ENCODE data around the gene FOXR1.
A peak's percentile ranks its signal among the peaks of the same experiment; 100 is the strongest.
"Not testable (repeated sequence)": the region's sequence is repeated elsewhere in the genome, so short reads cannot be mapped to it uniquely, and the experiment has no call there.

FOXR1 gene

DNA sequence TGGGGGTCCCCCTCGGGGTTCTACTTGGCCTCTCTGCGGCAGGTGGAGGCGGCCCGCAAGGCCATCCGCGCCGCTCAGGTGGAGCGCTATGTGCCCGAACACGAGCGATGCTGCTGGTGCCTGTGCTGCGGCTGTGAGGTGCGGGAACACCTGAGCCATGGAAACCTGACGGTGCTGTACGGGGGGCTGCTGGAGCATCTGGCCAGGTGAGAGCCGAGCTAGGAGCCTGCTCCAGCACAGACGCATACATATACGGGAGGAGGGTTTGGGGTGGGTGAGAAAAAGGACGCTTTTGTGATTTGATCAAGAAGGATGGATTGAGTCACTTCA lies 26.8 kb downstream of the FOXR1 start:
- DNase-seq = no peak

DNA sequence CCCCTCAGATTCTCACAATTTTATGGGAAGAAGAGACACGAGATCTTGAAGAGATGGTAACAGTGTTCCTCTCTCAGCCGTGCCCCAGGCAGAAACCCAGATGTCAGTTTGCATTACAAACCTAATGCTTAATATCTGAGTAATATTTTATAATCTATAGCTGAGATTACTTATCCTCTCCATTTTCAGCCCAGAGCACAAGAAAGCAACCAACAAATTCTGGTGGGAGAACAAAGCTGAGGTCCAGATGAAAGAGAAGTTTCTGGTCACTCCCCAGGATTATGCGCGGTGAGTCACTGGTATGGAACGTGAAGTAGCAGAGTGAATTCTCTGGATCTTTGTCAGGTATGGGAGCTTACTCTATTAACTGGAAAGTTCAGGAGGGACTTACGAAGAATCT lies 27.3 kb downstream of the FOXR1 start:
- DNase-seq = peak; percentile 31

DNA sequence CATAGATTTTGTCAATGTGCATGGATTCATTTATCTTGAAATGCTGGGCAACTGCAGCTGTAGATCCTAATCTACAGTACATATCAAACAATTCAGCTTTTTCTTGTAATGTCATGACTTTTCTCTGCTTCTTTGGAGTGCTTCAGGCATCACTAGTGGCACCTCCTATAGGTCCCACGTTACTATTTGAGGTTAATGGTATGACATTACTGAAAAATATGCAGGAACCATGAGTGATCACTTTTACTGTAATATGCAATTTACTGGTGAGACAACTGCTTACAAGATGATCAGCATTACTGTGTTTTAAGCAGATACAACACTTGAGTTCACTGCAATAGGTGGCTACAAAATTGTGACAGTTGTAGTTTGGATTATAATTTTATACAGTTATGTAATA lies 29.3 kb downstream of the FOXR1 start:
- peak; percentile 25 for DNase-seq

DNA sequence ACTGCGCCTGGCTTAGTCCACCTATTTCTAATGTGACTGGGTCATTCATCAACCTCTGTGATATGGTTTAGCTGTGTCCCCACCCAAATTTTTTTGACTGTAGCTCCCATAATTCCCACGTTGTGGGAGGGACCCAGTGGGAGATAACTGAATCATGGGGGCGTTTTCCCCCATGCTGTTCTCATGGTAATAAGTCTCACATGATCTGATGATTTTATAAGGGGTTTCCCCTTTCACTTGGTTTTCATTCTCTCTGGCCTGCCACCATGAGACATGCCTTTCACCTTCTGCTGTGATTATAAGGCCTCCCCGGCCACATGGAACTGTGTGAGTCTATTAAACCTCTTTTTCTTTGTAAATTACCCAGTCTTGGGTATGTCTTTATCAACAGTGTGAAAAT lies 35.1 kb downstream of the FOXR1 start:
- no peak for DNase-seq

DNA sequence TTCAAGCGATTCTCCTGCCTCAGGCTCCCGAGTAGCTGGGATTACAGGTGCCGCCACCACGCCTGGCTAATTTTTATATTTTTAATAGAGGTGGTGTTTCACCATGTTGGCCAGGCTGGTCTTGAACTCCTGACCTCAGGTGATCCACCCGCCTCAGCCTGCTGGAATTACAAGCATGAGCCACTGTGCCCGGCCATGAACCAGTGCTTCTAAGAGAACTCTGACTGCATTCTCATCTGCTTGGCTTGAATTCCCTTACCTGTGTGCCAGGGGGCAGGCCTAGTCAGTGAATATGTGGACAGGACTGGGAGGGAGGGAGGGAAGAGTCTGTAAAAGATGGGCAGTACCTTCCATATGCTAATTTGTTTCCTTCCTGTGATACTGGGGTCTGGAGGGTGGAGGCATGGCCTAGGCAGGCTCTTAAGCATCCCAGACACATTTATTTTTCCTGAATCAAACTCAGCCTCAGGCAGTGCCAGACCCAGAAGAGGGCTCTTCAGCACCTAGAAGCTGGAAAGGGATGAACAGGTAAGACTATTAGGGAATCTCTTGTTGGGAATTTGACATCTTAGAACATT lies 40.0 kb downstream of the FOXR1 start:
- DNase-seq = no peak

DNA sequence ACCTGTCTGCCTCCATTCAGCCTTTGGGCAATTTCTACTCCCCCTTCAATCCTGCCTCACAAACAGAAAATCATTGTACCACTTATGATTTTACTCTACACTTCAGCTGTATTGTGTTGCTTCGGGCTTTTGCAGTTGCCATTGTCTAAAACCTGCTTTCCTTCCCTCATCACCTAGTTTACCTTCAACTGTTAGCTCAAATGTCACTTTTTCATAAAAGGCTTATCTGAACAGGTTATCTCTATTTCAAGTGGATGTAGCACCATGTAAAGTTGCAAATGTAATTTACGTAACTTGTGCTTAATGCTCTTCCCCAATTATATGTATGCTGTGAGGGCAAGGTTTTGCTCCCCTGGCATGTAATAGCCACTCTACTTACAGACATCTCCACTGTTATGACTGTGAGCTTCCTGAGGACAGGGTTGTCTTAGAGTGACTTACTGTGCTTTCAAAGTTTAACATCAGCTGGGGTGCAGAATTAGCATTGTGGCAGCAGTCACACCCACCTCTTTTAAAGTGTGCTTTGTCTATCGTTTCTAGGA lies 41.1 kb downstream of the FOXR1 start:
- no peak for DNase-seq

DNA sequence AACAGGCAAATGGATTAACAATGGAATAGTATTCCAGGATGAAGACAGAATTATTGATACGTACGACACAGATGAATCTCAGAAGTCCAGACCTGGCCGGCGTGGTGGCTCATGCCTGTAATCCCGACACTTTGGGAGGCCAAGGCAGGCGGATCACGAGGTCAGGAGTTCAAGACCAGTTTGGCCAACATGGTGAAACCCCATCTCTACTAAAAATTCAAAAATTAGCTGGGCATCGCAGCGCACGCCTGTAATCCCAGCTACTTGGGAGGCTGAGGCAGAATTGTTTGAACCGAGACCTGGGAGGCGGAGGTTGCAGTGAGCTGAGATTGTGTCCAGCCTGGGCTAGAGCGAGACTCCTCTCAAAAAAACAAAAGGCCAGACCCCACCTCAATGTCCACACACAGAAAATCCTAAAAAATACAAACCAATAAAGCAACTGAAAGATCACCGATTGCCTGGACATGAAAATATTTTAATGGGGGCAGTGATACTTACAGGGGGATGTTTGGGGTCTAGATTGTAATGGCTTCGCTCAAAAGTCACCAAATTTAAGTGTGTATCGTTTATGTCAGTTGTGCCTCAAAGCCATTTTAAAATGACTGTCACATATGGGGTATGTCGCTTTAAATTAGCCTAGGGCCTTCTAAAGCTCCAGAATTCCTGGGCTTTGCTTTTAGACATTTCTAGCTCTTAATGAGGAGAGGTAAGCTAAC lies 42.8 kb downstream of the FOXR1 start:
- no peak for DNase-seq

DNA sequence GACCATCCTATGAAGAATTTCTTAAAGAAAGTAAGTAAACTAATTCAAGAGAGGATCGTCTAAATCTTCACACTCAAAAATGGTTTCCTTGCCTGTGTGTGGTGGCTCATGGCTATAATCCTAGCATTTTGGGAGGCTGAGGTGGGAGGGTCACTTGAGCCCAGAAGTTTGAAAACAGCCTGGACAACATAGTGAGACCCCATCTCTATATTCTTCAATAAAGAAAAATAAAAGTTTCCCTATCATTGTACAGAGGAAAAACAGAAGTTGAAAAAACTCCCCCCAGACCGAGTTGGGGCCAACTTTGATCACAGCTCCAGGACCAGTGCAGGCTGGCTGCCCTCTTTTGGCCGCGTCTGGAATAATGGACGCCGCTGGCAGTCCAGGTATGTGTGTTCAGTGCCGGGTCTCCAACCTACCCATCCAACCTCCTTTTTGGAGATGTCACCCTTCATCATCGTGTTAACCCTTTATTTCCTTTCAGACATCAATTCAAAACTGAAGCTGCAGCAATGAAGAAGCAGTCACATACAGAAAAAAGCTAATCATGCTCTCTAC lies 43.6 kb downstream of the FOXR1 start:
- DNase-seq = no peak

DNA sequence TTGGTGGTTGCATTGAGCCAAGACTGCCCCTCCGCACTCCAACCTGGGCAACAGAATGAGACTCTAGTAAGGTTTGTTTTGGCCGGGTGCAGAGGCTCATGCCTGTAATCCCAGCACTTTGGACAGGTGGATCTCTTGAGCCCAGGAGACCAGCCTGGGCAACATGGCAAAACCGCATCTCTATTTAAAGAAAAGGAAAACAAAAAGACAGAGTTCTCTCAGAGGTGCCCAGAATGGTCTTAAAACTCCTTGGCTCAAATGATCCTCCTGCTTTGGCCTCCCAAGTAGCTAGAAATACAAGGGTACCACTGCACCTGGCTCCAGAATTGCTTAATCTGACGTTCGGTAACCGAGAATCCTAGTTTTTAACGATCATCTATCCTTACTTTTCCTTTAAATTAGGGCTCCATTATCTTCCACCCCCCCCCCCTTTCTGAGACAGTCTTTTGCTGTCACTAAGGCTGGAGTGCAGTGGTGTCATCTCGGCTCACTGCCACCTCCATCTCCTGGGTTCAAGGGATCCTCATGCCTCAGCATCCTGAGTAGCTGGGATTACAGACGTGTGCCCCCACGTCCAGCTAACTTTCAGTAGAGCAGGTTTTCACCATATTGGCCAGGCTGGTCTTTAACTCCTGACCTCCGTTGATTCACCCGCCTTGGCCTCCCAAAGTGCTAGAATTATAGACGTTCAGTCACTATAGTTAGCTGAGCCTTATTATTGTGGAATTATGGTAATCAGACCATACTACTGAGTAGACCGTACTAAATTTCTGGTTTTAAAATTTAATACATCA lies 44.9 kb downstream of the FOXR1 start:
- DNase-seq = no peak

DNA sequence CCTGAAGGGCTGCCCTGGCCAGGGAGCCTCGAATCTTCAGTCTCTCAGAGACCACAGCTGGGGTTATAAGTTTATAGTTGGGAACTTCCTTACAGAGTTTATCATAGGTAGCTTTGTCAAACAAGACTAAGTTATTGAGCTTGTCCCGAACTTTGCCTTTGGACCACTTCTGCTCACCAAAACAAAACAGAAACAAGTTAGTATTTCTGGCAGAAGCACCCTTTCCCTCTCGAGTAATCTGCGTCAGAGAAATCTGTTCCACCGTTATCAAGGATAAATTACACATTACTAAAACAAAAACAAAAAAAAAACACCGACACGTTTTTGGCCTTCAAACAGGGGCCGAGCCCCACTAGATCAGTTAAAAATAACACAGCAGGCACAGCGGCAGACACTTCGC lies 45.8 kb downstream of the FOXR1 start:
- not testable (repeated sequence) for DNase-seq

DNA sequence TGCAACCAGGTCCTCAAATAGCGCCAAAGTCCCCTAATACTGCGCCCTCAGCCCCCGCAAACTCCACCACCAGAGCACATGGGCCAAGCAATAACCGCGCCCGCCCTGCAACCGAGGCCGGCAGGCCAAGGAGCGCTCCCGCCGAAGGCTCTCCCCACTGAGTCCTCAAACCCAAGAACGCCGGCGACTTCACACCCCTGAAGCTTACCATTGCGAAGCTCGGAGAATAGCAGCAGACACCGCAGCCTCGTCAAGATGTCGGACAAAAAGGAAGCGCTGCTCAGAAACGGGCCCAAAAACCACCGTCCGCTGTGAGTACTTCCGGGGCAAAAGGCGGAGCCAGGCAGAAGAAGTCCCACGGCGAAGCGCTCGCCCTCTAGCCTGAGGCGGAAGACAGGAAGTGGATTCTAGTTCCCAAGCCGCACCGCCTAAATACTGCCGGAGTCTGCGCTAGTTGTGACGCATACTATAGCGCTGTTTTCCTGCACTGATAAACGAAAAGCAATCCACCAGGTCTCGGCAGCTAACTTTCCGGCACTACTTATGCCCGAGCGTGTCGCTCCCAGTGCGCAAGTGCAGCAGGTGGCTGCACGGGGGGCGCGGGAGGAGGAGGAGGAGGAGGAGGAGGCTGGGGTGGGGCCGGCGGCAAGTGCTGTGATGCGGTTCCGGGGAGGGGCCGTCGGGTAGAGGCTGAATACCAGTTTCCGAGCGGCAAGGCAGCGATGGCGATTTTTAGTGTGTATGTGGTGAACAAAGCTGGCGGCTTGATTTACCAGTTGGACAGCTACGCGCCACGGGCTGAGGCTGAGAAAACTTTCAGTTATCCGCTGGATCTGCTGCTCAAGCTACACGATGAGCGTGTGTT lies 46.7 kb downstream of the FOXR1 start, which contains the start of the genes RPS25 and TRAPPC4:
Gene RPS25 (minus strand): TSS at position 270 of the 865 bp plus-strand sequence. CDS start 59 bp downstream, at position 211.
Gene TRAPPC4 (plus strand): TSS at position 693 of the 865 bp plus-strand sequence. CDS start 30 bp downstream, at position 723.
- DNase-seq = peak; percentile 97

DNA sequence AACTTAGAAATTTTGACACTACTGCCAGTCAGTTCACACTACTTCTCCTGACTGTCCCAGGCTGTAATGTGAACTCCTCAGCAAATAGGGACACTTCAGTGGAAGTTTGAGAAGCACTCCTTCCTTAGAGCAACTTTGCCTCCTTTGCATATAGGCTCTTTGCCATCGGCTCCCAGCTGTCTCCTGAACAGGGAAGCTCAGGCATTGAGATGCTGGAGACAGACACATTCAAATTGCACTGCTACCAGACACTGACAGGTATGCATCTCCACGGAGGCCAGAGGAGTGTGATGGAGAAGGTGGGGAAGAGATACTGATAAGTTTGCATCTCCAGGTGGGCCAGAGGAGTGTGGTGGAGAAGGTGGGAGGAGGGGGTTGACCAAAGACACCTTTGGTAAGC lies 48.4 kb downstream of the FOXR1 start:
- DNase-seq = no peak

DNA sequence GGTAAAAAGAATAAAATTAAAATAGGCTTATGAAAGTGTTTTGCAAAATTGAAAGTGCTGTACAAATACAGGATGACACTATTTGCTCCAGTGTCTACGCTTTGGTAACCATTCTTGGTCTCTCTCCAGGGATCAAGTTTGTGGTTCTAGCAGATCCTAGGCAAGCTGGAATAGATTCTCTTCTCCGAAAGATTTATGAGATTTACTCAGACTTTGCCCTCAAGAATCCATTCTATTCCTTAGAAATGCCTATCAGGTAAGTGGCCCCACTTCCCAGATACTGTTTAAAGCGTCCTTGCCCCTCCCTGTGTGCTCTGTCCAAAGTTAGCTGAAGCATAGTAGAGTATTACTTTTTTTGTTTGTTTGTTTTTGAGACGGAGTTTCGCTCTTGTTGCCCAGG lies 50.1 kb downstream of the FOXR1 start:
- DNase-seq = no peak

DNA sequence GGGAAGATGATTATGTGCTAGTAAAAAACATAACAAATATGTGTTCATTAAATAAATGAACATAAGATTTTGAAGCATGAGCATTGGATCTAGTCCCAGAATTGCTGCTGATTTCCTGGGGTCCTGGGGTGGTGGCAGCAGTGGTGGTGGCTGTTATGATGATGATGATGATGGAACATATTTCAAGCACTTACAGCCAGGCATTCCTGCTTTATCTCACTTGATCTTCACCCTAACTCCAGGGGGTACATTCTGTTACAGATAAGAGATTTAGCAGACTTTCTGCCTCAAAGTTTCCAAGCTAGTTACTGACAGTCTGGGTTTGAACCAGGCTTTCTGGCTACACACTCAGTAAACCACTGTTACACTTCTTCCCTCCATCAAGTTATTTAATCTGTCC lies 52.2 kb downstream of the FOXR1 start:
- peak; percentile 17 for DNase-seq

DNA sequence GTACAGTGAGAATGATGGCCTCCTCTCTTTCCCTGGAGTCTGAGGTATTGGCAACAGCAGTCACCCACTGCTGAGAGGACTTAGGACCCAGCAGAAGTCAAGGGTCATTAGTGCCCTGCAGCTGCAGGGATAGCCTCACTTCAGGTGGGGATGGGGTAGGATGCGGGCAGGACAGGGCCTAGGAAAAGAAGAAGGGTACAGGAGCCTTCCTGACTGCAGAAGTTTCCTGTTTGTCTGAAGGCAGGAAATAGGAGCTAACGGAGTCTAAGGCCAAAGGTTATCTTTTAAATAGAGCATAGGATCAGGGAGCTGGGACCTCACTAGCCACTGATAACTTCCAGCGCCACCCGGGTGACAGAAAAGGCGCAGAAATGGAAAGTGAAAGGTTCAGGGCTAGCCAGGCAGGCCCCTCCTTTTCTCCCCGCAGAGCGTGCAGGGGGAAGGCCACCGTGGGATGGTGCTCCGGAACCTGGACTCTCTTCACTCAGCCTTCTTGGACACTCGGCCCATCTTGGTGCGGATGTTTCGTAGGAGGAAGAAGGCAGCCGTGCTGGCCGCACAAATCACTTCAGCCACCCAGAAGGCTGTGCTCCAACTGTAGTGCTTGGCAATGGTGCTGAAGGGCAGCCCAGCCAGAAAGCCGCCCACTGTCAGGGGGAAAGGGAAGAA lies 53.0 kb downstream of the FOXR1 start:
- no peak for DNase-seq

DNA sequence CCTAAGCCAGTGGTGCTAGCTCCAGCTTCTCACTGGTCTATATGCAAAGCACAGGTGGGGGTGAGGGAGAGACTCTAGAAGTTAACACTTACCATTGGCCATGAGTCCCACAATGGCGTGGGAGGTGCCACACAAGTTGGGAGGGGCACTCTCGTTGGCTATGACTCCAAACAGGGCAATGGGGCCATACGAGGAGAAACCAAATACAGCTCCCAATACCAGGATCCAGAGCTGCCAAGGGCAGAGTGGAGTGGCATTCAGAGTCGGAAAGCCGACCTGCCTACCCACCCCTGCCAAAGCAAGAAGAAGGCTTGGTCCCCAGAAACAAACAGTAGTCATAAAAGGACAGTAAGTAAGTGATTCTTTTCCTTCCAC lies 53.5 kb downstream of the FOXR1 start:
- no peak for DNase-seq

DNA sequence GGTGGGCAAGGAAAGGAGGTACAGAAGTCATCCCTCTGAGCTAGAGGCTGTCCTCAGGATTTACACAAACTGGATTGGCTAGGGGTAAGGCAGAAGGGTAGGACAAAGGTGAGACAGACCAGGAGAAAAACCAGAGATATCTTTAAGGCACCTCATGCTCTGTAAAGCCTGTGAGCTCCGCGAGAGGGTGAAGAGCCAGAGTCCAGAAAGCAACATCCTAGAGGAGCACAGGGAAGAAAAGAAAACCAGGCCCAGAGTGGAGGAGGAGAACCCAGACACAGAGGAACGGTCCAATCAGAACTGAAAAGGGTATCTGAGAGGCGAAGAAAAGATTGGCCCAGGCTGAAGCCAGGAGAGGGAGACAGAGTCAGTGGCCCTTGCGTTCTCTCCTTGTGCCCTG lies 54.0 kb downstream of the FOXR1 start:
- no peak for DNase-seq

DNA sequence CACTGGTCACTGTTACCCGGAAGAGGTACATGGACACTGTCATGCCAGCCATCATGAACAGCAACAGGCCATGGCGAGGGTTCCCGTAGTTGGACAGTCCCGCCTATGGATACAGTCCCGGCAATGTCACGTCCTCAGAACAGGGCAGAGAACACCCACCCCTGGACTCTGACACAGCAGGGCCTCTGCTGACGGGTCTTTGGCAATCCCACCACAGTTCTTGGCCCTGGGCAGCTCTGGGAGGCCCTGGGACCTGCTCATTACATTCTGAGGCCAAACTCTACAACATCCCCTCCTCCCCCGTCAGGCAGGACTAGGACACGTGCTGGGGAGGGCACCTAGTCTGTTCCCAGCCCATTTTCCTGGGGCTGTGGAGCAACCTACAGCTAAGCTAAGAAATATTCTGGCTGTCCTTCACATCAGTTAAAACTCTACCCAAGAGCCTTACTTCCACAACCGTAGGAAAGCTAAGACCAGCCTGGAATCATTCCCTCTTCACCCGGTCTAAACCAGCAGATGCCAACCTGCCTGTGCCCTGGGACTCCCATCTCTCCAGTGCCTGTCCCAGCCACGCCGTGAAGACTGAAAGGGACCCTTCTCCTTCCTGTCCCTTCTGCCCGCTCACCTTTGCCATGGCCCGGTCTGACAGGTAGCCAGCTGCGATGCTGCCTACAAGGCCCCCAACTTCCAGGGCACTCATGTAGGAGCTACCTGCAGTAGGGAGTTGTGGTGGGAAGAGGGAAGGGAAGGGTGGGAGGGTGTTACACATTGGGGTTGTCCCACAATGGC lies 54.6 kb downstream of the FOXR1 start:
- no peak for DNase-seq

DNA sequence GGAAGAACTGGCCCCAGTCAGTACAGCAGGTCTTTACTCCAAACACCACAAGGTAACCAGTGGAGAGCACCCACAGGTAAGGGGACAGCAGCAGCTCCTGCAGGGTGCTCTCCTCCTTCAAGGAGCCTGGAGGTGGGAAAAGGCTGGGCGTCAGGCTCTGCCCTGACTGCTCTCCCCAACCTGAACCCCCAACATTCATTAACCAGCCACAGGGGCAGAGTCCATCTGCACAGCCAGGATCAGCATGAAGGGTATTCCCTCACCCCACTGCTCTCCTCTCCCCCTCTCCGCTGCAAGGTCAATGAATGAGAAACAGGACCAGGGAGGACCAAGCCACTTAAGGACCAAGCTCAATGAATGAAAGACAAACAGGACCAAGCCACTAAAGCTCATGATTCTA lies 55.4 kb downstream of the FOXR1 start:
- DNase-seq = no peak

DNA sequence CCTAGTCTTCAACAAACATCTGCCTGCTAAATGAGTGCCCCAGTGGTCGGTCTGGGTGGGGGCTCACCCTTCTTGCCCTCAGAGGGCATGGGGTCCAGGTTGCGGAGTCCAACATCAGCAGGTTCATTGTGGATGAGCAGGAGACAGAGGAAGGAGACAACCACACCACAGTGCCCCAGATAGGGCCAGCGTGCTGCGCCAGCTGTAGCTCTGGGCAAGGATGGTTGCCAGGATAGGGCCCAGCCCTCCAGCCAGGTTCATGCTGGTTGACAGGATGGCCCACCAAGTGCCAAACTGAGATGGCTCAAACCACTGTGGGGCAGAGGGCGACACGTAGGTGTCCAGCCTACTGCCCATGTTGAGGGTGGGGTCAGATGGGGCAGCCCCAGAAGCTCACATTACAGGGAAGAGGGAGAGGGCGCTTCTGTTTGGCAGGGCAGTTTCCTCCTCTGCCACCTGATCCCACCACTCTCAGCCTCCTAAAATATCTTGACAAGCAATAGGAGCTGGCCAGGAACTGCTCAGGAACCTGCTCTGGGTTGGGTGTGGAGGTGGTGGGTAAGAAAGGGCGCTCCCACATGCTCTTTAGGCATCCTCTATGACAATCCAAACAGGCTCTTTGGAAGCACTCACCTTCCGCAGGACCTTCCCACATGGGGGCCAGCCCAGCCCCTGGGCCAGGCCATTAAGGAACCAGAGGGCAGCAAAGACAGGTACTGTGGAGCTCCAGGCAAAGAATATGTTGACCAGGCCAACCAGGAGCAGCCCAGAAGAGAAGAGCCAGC lies 56.2 kb downstream of the FOXR1 start:
- DNase-seq = no peak
